K562 (cell line): ENCODE measurements around the gene ADARB2. TPM values are rescaled to one million over a fixed set of nuclear protein-coding genes. Genes with fewer than 3 reads are reported as not detected.

Source experiments
- ATAC-seq: fragments of 200-7000 bp; cut with Tn5 transposase; 3 replicates; pipeline ENCODE4 v1.9.1; 2020; ENCODE audit warnings: moderate library complexity
- BruUV-seq: library from RNA; stranded (reverse); fragments of 400-500 nt; replicated peaks from 2 replicates; lab custom pipeline; 2021; lab: Mats Ljungman, UMichigan
- CTCF ChIA-PET: fragments of 300-600 bp; formaldehyde crosslinking; extraction: SDS; loops from one replicate; lab custom pipeline; 2021; ENCODE audit warnings: low intra/inter-chr PET ratio; lab: Yijun Ruan, JAX
- POLR2A ChIA-PET: fragments of 300-600, 350-650 bp; sonication (Branson Sonifier 250); formaldehyde crosslinking; extraction: SDS; loops from one replicate; lab custom pipeline; 2021; ENCODE audit warnings: antibody characterized with exemption, inconsistent platforms; lab: Yijun Ruan, JAX
- DNase-seq, 4 experiments: peaks; one replicate each; pipeline versions ENCODE4 v3.0.0 to v3.0.0-alpha.2; 2011 to 2018; ENCODE audit warnings: low spot score in 3 of 4, mixed read lengths in 3 of 4; ENCODE audit errors: extremely low read depth in 1 of 4
- FAIRE-seq: peaks from 2 replicates; lab custom pipeline; 2011; peaks lifted over from hg19 to GRCh38; lab: Jason Lieb, UNC
- H2AFZ ChIP-seq: 2 replicates; pipeline ENCODE4 v1.6.0; 2011; ENCODE audit warnings: low read depth, low read length, control low read depth, inconsistent platforms
- H3K27ac ChIP-seq: fragments of 200-600 bp; 3 replicates; pipeline ENCODE4 v1.8.0; 2011; ENCODE audit warnings: low read depth, mild to moderate bottlenecking, control low read depth, inconsistent platforms, low read length, moderate library complexity, mixed read lengths; ENCODE audit errors: extremely low read depth
- H3K27me3 ChIP-seq, 2 experiments: fragments of 300-600 bp in 1 of 2; 2 replicates in 1 of 2; 3 replicates in 1 of 2; pipeline versions ENCODE4 v1.6.0 to v1.8.0; 2011; ENCODE audit warnings: inconsistent platforms in 2 of 2, low read length in 2 of 2, mild to moderate bottlenecking in 1 of 2, mixed read lengths in 1 of 2, moderate library complexity in 1 of 2; ENCODE audit not compliant: control insufficient read depth in 2 of 2, insufficient read depth in 2 of 2
- H3K36me3 ChIP-seq: fragments of 300-600 bp; 3 replicates; pipeline ENCODE4 v1.8.0; 2011; ENCODE audit warnings: mild to moderate bottlenecking, low read length, inconsistent platforms; ENCODE audit not compliant: control insufficient read depth, insufficient read depth
- H3K4me1 ChIP-seq, 2 experiments: fragments of 200-600 bp in 1 of 2; replicated peaks in 1 of 2; 2 replicates in 1 of 2; 3 replicates in 1 of 2; pipeline versions ENCODE4 v1.5.1 to v1.8.0; 2011; ENCODE audit warnings: inconsistent platforms in 2 of 2, low read length in 2 of 2, mild to moderate bottlenecking in 1 of 2, mixed read lengths in 1 of 2, moderate library complexity in 1 of 2; ENCODE audit not compliant: control insufficient read depth in 2 of 2, insufficient read depth in 2 of 2
- H3K4me2 ChIP-seq: 2 replicates; pipeline ENCODE4 v1.6.1; 2011; ENCODE audit warnings: low read length, control low read depth, inconsistent platforms, mixed read lengths; ENCODE audit not compliant: insufficient read depth
- H3K4me3 ChIP-seq: fragments of 200-600 bp; sonication (generic), shearing (Covaris generic); 2 replicates; pipeline ENCODE4 v1.5.1; 2016; ENCODE audit warnings: control low read depth, inconsistent platforms
- H3K79me2 ChIP-seq: fragments of 200-600 bp; 3 replicates; pipeline ENCODE4 v1.8.0; 2011; ENCODE audit warnings: low read length, inconsistent platforms; ENCODE audit not compliant: control insufficient read depth, insufficient read depth
- H3K9ac ChIP-seq, 2 experiments: 2 replicates each; pipeline versions ENCODE4 v1.6.0 to v1.6.1; 2011; ENCODE audit warnings: low read depth in 2 of 2, low read length in 2 of 2, control low read depth in 1 of 2, inconsistent platforms in 1 of 2, mild to moderate bottlenecking in 1 of 2, mixed read lengths in 1 of 2; ENCODE audit not compliant: insufficient read depth in 1 of 2
- H3K9me1 ChIP-seq: one replicate; pipeline ENCODE4 v1.6.0; 2011; ENCODE audit warnings: inconsistent platforms, mild to moderate bottlenecking, low read length, moderate library complexity; ENCODE audit not compliant: control insufficient read depth, insufficient read depth
- H3K9me3 ChIP-seq: replicated peaks from 2 replicates; pipeline ENCODE4 v1.5.1; 2011; ENCODE audit warnings: low read depth, low read length, inconsistent platforms; ENCODE audit not compliant: control insufficient read depth, insufficient read depth
- H4K20me1 ChIP-seq: replicated peaks from 2 replicates; pipeline ENCODE4 v1.6.1; 2011; ENCODE audit warnings: low read length, inconsistent platforms, mixed read lengths; ENCODE audit not compliant: control insufficient read depth, insufficient read depth
- ARID2 ChIP-seq: fragments of 450-650 bp; IDR thresholded peaks from 2 replicates; pipeline ENCODE4 v1.6.1; 2017; ENCODE audit warnings: antibody characterized with exemption, mild to moderate bottlenecking
- ATF4 ChIP-seq: fragments of 450-650 bp; formaldehyde crosslinking; IDR thresholded peaks from 2 replicates; pipeline ENCODE4 v1.4.0; 2022; ENCODE audit warnings: mild to moderate bottlenecking, moderate library complexity
- BACH1 ChIP-seq: fragments of 200-800 bp; sonication (Bioruptor generic); IDR thresholded peaks from 2 replicates; pipeline ENCODE4 v1.6.1; 2016; ENCODE audit warnings: missing genetic modification characterization, missing compliant biosample characterization
- BRF1 ChIP-seq: IDR thresholded peaks from 3 replicates; pipeline ENCODE4 v1.6.1; 2011; ENCODE audit warnings: borderline replicate concordance, mild to moderate bottlenecking; ENCODE audit not compliant: insufficient read length; ENCODE audit errors: extremely low read depth
- CGGBP1 ChIP-seq: fragments of 250-450 bp; sonication (Bioruptor Pico); IDR thresholded peaks from 2 replicates; pipeline ENCODE4 v1.9.0; 2021; ENCODE audit warnings: mild to moderate bottlenecking
- ESRRA ChIP-seq: fragments of 450-650 bp; IDR thresholded peaks from 2 replicates; pipeline ENCODE4 v1.6.1; 2014; ENCODE audit warnings: low read depth, mild to moderate bottlenecking, moderate library complexity, borderline replicate concordance
- FOS ChIP-seq: IDR thresholded peaks from 3 replicates; pipeline ENCODE4 v1.6.1; 2011; ENCODE audit not compliant: insufficient read length; ENCODE audit errors: extremely low read depth
- FOSL1 ChIP-seq: fragments of 200-800 bp; sonication (Bioruptor generic); conservative IDR thresholded peaks from 2 replicates; pipeline ENCODE4 v1.6.1; 2016; ENCODE audit warnings: missing genetic modification characterization, missing compliant biosample characterization
- GABPB2 ChIP-seq: fragments of 250-450 bp; sonication (Bioruptor Pico); conservative IDR thresholded peaks from 2 replicates; pipeline ENCODE4 v1.5.1; 2021; ENCODE audit warnings: mild to moderate bottlenecking
- HLTF ChIP-seq: fragments of 450-650 bp; IDR thresholded peaks from 2 replicates; pipeline ENCODE4 v1.6.1; 2016
- NONO ChIP-seq, 2 experiments: fragments of 200-400 bp in 1 of 2; fragments of 450-650 bp in 1 of 2; formaldehyde crosslinking in 1 of 2; IDR thresholded peaks; 2 replicates each; pipeline ENCODE4 v1.6.1; 2017; ENCODE audit warnings: low read depth in 2 of 2, mild to moderate bottlenecking in 2 of 2, moderate library complexity in 2 of 2, low read length in 1 of 2
- SFPQ ChIP-seq: fragments of 200-400 bp; formaldehyde crosslinking; IDR thresholded peaks from 2 replicates; pipeline ENCODE4 v1.6.1; 2017; ENCODE audit warnings: mild to moderate bottlenecking, low read depth, low read length, moderate library complexity
- TAF7 ChIP-seq: fragments of 450-650 bp; IDR thresholded peaks from 2 replicates; pipeline ENCODE4 v1.6.1; 2016; ENCODE audit warnings: missing genetic modification characterization, missing compliant biosample characterization
- TAL1 ChIP-seq: fragments of 450-650 bp; IDR thresholded peaks from 2 replicates; pipeline ENCODE4 v1.6.1; 2016; ENCODE audit warnings: mild to moderate bottlenecking
- ZBTB1 ChIP-seq: sonication (generic); formaldehyde crosslinking; IDR thresholded peaks from 2 replicates; pipeline ENCODE4 v1.8.1; 2023; ENCODE audit warnings: missing genetic modification reagents, low read depth, mild to moderate bottlenecking, borderline replicate concordance
- ZNF263 ChIP-seq: sonication (generic); formaldehyde crosslinking; IDR thresholded peaks from 2 replicates; pipeline ENCODE4 v1.8.0; 2022; ENCODE audit warnings: mild to moderate bottlenecking, missing genetic modification reagents, borderline replicate concordance
- WGBS: fragments of 100-300 bp; shearing (Covaris generic); methylation state at CpG from one replicate; pipeline ENCODE4 v1.1.6; 2016; ENCODE audit warnings: low coverage, mixed read lengths; ENCODE audit not compliant: insufficient coverage; ENCODE audit errors: missing lambda C conversion rate; 5-methylcytosine and 5-hydroxymethylcytosine counted together
- in situ Hi-C: fragments of 300-500 bp; cut with MboI; formaldehyde crosslinking; loops from 4 replicates; pipeline ENCODE4 v1.15.0; 2018; ENCODE audit warnings: inconsistent platforms, mixed read lengths
- intact Hi-C: fragments of 100-400 bp; cut with micrococcal nuclease; formaldehyde crosslinking; loops from 2 replicates; pipeline ENCODE4 v1.14.2; 2022
- polyA plus RNA-seq, 8 experiments: library from polyadenylated mRNA; depleted of rRNA in 4 of 8; stranded (reverse) in 5 of 8; unstranded in 3 of 8; fragments of >200 nt; fragmentation: Nextera tagmentation in 2 of 8; fragmentation: Illumina TruSeq in 1 of 8; extraction: Ambion mirVana in 2 of 8; extraction: Trizol in 1 of 8; gene quantifications; 2 replicates each; pipeline versions ENCODE4 v1.2.1 to v1.2.3, GENCODE V29; 2011 to 2014; ENCODE audit warnings: inconsistent platforms in 1 of 8, missing spikeins in 1 of 8
- total RNA-seq, 7 experiments: library from RNA; depleted of rRNA in 6 of 7; stranded (reverse); fragments of >200 nt in 6 of 7; fragmentation: Illumina TruSeq in 2 of 7; extraction: Trizol in 2 of 7; gene quantifications; 2 replicates each; pipeline versions ENCODE4 v1.2.1 to v1.2.3, GENCODE V29; 2011 to 2021; ENCODE audit warnings: low replicate concordance in 1 of 7

ADARB2 gene
- total and polyA plus RNA-seq, 9 of the 15 experiments (the other 6 are each of a cell fraction or from before 2014, with no cell fraction given) = not detected

GRCh38 chr10:1561731-1562337, 175.5 kb downstream of the ADARB2 start:
- H3K4me3 ChIP-seq = no peak overlapping the region
- DNase-seq (no peak), ATAC-seq (no peak), FAIRE-seq (no peak)
- H3K36me3 ChIP-seq = no peaks in the 10 kb centered on the region
- no peak overlapping the region for H3K4me2 ChIP-seq
- 0 out of 2 replicates have a peak, but pooled peaks cover 4% of the 10 kb centered on the region for H4K20me1 ChIP-seq
- intact Hi-C loops (no loop called here), in situ Hi-C loops (no loop called here)
- no peak overlapping the region for H3K27ac ChIP-seq
- no peak overlapping the region for H3K9ac ChIP-seq
- ChIA-PET CTCF (no interaction called here), POLR2A (no interaction called here)
- peaks cover 0 to 39% of the 10 kb centered on the region in 2 experiments; a peak in 3 of 5 replicates for H3K27me3 ChIP-seq
- TF ChIP-seq TAF7 (no peak), ZNF263 (CRISPR knock-in tag) (no peak), HLTF (no peak), ZBTB1 (CRISPR knock-in tag) (no peak), BRF1 (no peak), FOSL1 (tag) (no peak), TAL1 (no peak), SFPQ (no peak), ATF4 (CRISPR knock-in tag) (no peak), FOS (no peak), NONO (IDR thresholded peaks at IDR 0.05; ENCODE audit: low read depth in 2 of 2, low read length in 1 of 2) (no peak), BACH1 (no peak), ESRRA (no peak), CGGBP1 (CRISPR knock-in tag) (no peak), ARID2 (no peak), GABPB2 (no peak)
- no peaks in the 10 kb centered on the region for H3K9me1 ChIP-seq
- no TSS peak for BruUV-seq
- H3K9me3 ChIP-seq = no peaks in the 10 kb centered on the region
- no peaks in the 10 kb centered on the region for H3K4me1 ChIP-seq
- no peak overlapping the region for H2AFZ ChIP-seq
- H3K79me2 ChIP-seq = no peaks in the 10 kb centered on the region
- 2% methylated on average over 14 of the region's 19 CpGs for WGBS
